Right lobe of liver (tissue), 6 donors: ENCODE data around the gene GNG5. TPM values are rescaled to one million over a fixed set of nuclear protein-coding genes. Genes with fewer than 3 reads are reported as not detected.

Experiments used
- ATAC-seq, 4 donors: fragments of 200-7000 bp; cut with Tn5 transposase; one replicate each; pipeline ENCODE4 v1.9.1; 2020; ENCODE audit warnings: mild to moderate bottlenecking in 4 of 4, moderate library complexity in 4 of 4
- DNase-seq, 3 donors: peaks; one replicate each; pipeline ENCODE4 v3.0.0-alpha.2; 2020
- H3K27ac ChIP-seq, 3 donors: fragments of 200-600 bp; one replicate each; pipeline ENCODE4 v1.8.0; 2022
- H3K27me3 ChIP-seq, 2 donors: fragments of 200-600 bp; one replicate each; pipeline ENCODE4 v1.8.0; 2022
- H3K36me3 ChIP-seq, 4 donors: fragments of 200-600 bp; sonication (generic) in 1 of 4; one replicate each; pipeline versions ENCODE4 v1.5.1 to v1.8.0; 2017 to 2022; ENCODE audit warnings: control low read depth in 1 of 4
- H3K4me1 ChIP-seq, 4 donors: fragments of 200-600 bp; sonication (generic) in 1 of 4; one replicate each; pipeline versions ENCODE4 v1.5.1 to v1.8.0; 2017 to 2022; ENCODE audit warnings: control low read depth in 1 of 4
- H3K4me3 ChIP-seq, 3 donors: fragments of 200-600 bp; one replicate each; pipeline ENCODE4 v1.8.0; 2022
- H3K9me3 ChIP-seq, 4 donors: fragments of 200-600 bp; sonication (generic) in 1 of 4; one replicate each; pipeline versions ENCODE4 v1.5.1 to v1.8.0; 2017 to 2022; ENCODE audit warnings: control low read depth in 1 of 4
- POLR2A ChIP-seq: fragments of 450-650 bp; IDR thresholded peaks from one replicate; pipeline ENCODE4 v1.6.1; 2017; ENCODE audit warnings: antibody characterized with exemption, mild to moderate bottlenecking
- WGBS: methylation state at CpG from one replicate; pipeline ENCODE4 v1.1.6; 2018; ENCODE audit warnings: low coverage, low lambda C conversion rate; ENCODE audit not compliant: insufficient coverage; ENCODE audit errors: missing lambda C conversion rate; 5-methylcytosine and 5-hydroxymethylcytosine counted together
- intact Hi-C, 2 donors: fragments of 100-400 bp; cut with DNase I; formaldehyde crosslinking; loops; one replicate each; pipeline versions ENCODE4 v1.11.2 to v1.14.1; 2022
- total RNA-seq, 6 experiments: library from RNA; depleted of rRNA in 2 of 6; stranded (reverse); fragments of >200 nt in 2 of 6; fragmentation: NEBNext Ultra II Directional in 3 of 6; extraction: Animal tissue kit (Norgen Biotek cat#: 25700) in 3 of 6; gene quantifications; one replicate each; pipeline versions ENCODE4 v1.1.0 to v1.2.4, GENCODE V29; 2016 to 2023
- TF ChIP-seq, protein P1 (sequence below), 4 donors: fragments of 200-600 bp in 3 of 4; fragments of 450-650 bp in 1 of 4; IDR thresholded peaks; one replicate each; pipeline versions ENCODE4 v1.5.1 to v1.8.0; 2016 to 2022; ENCODE audit warnings: antibody characterized with exemption in 4 of 4, mild to moderate bottlenecking in 2 of 4
- donor health status: DM: no; HTN: yes; CAD: no.
- donor health status: DM: no; HTN: no; CAD: no.
- donor health status: DM: no; HTN: no; CAD: no.
- donor health status: DM: no; HTN: yes; CAD: no.
- donor health status: DM: no; HTN: yes; CAD: no.

The GNG5 gene
- total RNA-seq, 6 experiments from 2014 or later = 44.5 to 85.0 (median 54.6) TPM

DNA sequence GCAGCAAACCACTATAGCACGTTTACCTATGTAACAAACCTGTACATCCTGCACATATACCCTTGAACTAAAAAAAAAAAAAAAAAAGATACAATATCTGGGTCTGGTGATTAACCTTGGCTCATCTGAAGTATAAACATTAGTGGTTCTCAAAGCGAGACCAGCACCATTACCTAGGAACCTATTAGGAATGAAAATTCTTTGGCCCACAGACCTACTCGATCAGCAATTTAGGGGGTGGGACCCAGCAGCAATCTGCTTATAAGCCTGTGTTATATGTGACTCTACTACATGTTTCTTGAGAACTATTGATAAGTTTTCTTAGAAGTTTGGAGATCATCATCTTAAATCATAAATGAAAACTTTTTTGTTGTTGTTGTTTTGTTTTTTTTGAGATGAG lies 9.9 kb downstream of the GNG5 start:
- intact Hi-C loops = no loop called here
- Histone ChIP-seq H3K27ac (no peak overlapping the region), H3K4me1 (peaks cover 0 to 36% (median 16%) of the 10 kb centered on the region in 4 donors), H3K27me3 (no peaks in the 10 kb centered on the region), H3K9me3 (no peaks in the 10 kb centered on the region), H3K36me3 (peaks cover 3 to 55% (median 27%) of the 10 kb centered on the region in 4 donors), H3K4me3 (no peak overlapping the region)
- ATAC-seq (no peak), DNase-seq (no peak)
- TF ChIP-seq POLR2A = no peak
- TF ChIP-seq, protein P1, sequence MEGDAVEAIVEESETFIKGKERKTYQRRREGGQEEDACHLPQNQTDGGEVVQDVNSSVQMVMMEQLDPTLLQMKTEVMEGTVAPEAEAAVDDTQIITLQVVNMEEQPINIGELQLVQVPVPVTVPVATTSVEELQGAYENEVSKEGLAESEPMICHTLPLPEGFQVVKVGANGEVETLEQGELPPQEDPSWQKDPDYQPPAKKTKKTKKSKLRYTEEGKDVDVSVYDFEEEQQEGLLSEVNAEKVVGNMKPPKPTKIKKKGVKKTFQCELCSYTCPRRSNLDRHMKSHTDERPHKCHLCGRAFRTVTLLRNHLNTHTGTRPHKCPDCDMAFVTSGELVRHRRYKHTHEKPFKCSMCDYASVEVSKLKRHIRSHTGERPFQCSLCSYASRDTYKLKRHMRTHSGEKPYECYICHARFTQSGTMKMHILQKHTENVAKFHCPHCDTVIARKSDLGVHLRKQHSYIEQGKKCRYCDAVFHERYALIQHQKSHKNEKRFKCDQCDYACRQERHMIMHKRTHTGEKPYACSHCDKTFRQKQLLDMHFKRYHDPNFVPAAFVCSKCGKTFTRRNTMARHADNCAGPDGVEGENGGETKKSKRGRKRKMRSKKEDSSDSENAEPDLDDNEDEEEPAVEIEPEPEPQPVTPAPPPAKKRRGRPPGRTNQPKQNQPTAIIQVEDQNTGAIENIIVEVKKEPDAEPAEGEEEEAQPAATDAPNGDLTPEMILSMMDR (IDR thresholded peaks at IDR 0.05) = no peak
- WGBS = 72% methylated on average over 3 of the region's 3 CpGs

DNA sequence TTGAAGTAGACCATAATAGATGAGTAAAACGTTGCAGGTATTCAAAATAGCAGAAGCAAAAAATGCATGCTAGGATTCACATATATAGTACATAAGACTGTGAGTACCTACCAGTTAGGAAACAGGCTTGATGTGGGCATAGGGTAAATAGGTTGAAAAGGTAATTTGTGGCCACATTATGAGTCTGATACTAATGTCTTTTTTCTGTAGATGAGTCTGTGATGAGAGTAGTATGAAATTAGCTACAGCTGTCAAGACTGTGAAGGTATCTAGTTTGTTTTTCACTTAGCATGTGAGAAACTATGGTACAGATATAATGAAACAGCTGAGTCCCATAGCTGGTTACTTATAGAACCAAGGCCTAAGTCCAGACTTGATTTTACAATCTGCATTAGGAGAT lies 12.6 kb downstream of the GNG5 start:
- ATAC-seq (no peak), DNase-seq (no peak)
- Histone ChIP-seq H3K4me3 (no peak overlapping the region), H3K27me3 (no peaks in the 10 kb centered on the region), H3K4me1 (peaks cover 0 to 30% (median 14%) of the 10 kb centered on the region in 4 donors), H3K36me3 (peaks cover 3 to 53% (median 26%) of the 10 kb centered on the region in 4 donors), H3K27ac (peak overlapping the region in 1 of 3 donors; percentile 59), H3K9me3 (no peaks in the 10 kb centered on the region)
- TF ChIP-seq, protein P1 (IDR thresholded peaks at IDR 0.05) = no peak
- no peak for TF ChIP-seq POLR2A
- intact Hi-C loops = no loop called here
- 87% methylated on average over 1 of the region's 1 CpG for WGBS

DNA sequence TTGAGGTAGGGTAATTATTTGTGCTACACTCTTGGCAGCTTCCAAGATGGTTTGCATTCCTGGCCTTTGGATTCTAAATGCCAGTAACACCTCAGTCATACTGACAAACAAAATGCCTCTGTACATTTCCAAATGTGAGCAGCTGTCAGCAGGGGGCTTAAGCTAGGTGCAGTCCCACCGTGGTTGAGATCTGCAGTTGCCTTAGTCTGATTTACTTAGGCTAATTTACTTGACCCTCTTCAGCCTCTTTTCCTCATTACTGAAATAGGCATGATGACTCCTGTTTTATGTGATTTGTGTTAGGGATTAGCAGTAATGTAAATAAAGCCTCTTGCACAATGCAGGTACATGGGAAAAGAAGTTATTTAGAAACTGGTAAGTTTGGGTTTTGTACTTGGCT lies 13.7 kb downstream of the GNG5 start:
- WGBS = 20% methylated on average over 1 of the region's 1 CpG
- no peak overlapping the region for H3K4me3 ChIP-seq
- peak overlapping the region; percentile 53 to 63 (median 59) for H3K27ac ChIP-seq
- TF ChIP-seq, protein P1 (IDR thresholded peaks at IDR 0.05) = no peak
- TF ChIP-seq POLR2A = no peak
- peaks cover 0 to 43% (median 20%) of the 10 kb centered on the region in 4 donors for H3K36me3 ChIP-seq
- intact Hi-C loops = no loop called here
- peak; percentile 79 to 90 (median 86) for ATAC-seq
- peaks cover 0 to 22% (median 10%) of the 10 kb centered on the region in 4 donors for H3K4me1 ChIP-seq
- no peaks in the 10 kb centered on the region for H3K9me3 ChIP-seq
- DNase-seq = no peak
- no peaks in the 10 kb centered on the region for H3K27me3 ChIP-seq

DNA sequence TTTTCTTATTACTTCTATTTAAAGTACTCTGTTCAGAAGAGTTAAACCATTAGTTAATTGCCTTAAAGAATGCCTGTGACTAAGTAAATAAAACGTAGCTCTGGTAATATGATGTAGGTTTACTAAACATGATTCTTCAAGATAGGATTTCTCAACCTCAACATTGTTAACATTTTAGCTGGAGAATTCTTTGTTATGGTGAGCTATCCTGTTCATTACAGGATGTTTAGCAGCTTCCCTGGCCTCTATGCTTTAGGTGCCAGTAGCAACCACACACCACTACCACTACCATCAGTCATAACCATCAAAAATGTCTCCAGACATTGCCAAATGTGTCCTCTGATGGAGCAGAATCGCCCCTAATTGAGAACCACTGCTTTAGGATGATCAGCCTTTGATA lies 16.6 kb downstream of the GNG5 start:
- intact Hi-C loops = no loop called here
- TF ChIP-seq, protein P1 (IDR thresholded peaks at IDR 0.05) = no peak
- no peak for TF ChIP-seq POLR2A
- Histone ChIP-seq H3K27me3 (no peaks in the 10 kb centered on the region), H3K9me3 (no peaks in the 10 kb centered on the region), H3K4me3 (no peak overlapping the region), H3K4me1 (peaks cover 0 to 17% (median 7%) of the 10 kb centered on the region in 4 donors), H3K27ac (no peak overlapping the region), H3K36me3 (peaks cover 0 to 23% (median 7%) of the 10 kb centered on the region in 4 donors)
- DNase-seq = no peak
- 96% methylated on average over 2 of the region's 2 CpGs for WGBS
- ATAC-seq = no peak

DNA sequence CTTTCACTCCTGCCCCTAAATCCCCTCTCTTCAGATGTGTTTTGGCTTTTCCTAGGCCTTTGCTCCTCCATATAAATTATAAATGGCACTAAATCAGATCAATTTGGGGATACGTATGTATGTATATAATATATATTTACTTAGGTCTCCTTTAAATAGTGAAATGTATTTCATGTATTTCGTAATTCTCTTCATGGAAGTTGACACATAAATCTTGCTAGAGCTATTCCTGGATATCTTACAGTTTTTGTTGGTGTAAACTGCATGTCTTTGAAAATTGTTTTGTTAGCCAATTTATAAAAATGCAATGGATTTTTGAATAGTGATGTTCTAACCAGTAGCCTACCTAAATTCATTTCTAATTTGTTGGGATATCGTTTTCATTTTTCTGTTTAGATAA lies 18.3 kb downstream of the GNG5 start:
- WGBS = 88% methylated on average over 3 of the region's 3 CpGs

More for the DNA sequence above, 18.3 kb downstream of the GNG5 start:
- H3K4me1 ChIP-seq = peaks cover 0 to 12% (median 4%) of the 10 kb centered on the region in 4 donors
- ATAC-seq = no peak
- H3K9me3 ChIP-seq = no peaks in the 10 kb centered on the region
- H3K4me3 ChIP-seq = no peak overlapping the region
- H3K27ac ChIP-seq = no peak overlapping the region
- H3K27me3 ChIP-seq = no peaks in the 10 kb centered on the region
- DNase-seq = no peak
- intact Hi-C loops = no loop called here
- H3K36me3 ChIP-seq = peaks cover 0 to 36% (median 7%) of the 10 kb centered on the region in 4 donors
- TF ChIP-seq, protein P1 (IDR thresholded peaks at IDR 0.05) = no peak
- TF ChIP-seq POLR2A = no peak
